Pons (tissue), 1 donor: Measurements from ENCODE around the gene OLFML1.

Experiments
- DNase-seq: peaks from one replicate; pipeline ENCODE4 v3.0.0-alpha.2; 2016; ENCODE audit warnings: low spot score

Gene OLFML1

GRCh38 chr11:7559398-7560283, 74.3 kb downstream of the OLFML1 start:
- no peak for DNase-seq
